Activated T-helper 2 cell treated with anti-CD3 and anti-CD28 coated beads, Interferon-gamma antibody, Interleukin-2, Interleukin-4, amounts not matched to agents 10 μg/mL and 5 μg/mL and 100 μg/mL, durations not matched to agents 14 hours and 24 hours and 36 hours (primary cell): ENCODE results near the gene MKNK1. TPM values are rescaled to one million over a fixed set of nuclear protein-coding genes. Genes with fewer than 3 reads are reported as not detected.

Experiments
- DNase-seq: peaks from one replicate; pipeline ENCODE4 v3.0.0; 2021; ENCODE audit warnings: low spot score
- H3K27ac Mint-ChIP-seq: one replicate; pipeline ENCODE4 v1.8.0; 2021; ENCODE audit warnings: mixed read lengths
- H3K27me3 Mint-ChIP-seq: one replicate; pipeline ENCODE4 v1.8.0; 2021; ENCODE audit warnings: low read depth, mixed read lengths
- H3K36me3 Mint-ChIP-seq: one replicate; pipeline ENCODE4 v1.8.0; 2021; ENCODE audit warnings: low read depth, mixed read lengths
- H3K4me1 Mint-ChIP-seq: one replicate; pipeline ENCODE4 v1.8.0; 2021; ENCODE audit warnings: low read depth, mixed read lengths
- H3K4me3 Mint-ChIP-seq: one replicate; pipeline ENCODE4 v1.8.0; 2021; ENCODE audit warnings: low read depth, mild to moderate bottlenecking, moderate library complexity, mixed read lengths
- H3K9me3 Mint-ChIP-seq: one replicate; pipeline ENCODE4 v1.8.0; 2021; ENCODE audit warnings: mixed read lengths
- intact Hi-C: fragments of 100-400 bp; cut with micrococcal nuclease; formaldehyde crosslinking; loops from one replicate; pipeline ENCODE4 v1.15.1; 2023
- total RNA-seq: library from RNA; stranded (reverse); gene quantifications from 2 replicates; pipeline ENCODE4 v1.2.3, GENCODE V29; 2022

Gene MKNK1
- total RNA-seq, 1 donor from 2014 or later: 45.2 TPM

DNA sequence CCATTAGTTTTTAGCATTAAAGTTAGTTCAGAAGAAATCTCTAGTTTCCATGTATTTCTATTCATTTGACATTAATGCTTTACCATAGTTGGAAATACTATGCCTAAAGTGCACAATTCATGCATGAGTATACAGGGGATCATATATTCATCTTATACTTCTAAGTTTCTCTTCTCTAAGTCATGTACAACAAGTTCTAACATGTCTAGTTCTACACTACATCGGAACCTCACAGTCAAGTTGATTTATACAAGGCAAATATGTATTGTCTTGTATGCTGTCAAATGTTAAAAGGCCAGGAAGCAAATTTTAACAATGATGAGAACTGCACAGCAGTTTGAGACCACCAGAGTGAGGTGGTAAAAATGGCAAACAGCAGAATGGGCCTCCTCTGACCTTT lies 35.5 kb upstream of the MKNK1 start:
- H3K4me1 Mint-ChIP-seq: peaks cover 11% of the 10 kb centered on the region
- no peak overlapping the region for H3K27ac Mint-ChIP-seq
- no peak for DNase-seq
- intact Hi-C loops: no loop called here
- no peak overlapping the region for H3K4me3 Mint-ChIP-seq
- no peaks in the 10 kb centered on the region for H3K9me3 Mint-ChIP-seq
- H3K27me3 Mint-ChIP-seq: no peaks in the 10 kb centered on the region
- peaks cover 41% of the 10 kb centered on the region for H3K36me3 Mint-ChIP-seq

DNA sequence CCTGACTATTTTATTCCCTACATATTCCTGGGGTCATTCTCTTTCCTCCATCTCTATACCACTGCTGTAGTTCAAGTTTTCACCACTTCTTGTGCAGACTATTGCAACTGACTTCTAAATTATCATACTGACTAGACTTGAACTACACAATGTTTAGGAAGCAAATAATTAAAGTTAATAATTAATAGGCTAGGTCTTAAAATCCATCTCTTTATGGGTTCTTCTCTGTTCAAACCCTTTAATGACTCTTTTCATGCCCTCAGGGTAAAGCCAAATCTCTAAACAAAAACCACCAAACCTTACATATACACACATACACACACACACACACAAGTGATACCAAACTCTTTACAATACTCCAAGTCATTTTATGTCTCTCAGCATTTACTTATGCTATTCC lies 34.9 kb upstream of the MKNK1 start:
- no peaks in the 10 kb centered on the region for H3K27me3 Mint-ChIP-seq
- no peak overlapping the region for H3K27ac Mint-ChIP-seq

DNA sequence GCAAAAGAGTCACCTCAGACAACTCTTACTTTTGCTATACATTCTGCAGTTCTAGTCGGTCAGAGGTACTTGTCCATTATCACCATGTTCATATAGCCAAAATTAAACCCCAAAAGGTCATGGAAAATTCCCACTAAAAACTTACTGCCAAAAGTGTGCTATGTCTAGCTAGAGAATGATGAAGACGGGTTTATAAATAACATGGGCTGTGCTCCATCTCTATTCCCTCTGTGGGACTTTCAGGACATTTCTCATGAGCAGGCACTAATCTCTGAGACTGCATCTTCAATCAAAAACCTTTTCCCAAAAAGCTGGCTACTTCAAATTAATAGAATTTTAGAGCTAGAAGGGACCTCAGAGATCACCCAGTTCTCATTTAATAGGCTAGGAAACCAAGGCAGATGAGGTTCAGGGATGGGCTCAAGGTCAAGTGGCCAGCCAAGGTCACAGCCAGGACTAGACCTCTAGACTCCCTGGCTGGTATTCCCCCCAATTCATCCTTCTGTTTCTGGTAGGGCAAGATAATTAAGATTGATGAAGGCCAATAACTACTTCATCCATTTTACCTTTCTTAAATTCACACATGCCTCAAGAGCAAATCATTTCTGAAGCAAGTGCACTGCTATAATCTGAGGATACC lies 33.5 kb upstream of the MKNK1 start:
- Mint-ChIP-seq H3K9me3 (no peaks in the 10 kb centered on the region), H3K27ac (no peak overlapping the region), H3K4me1 (peaks cover 11% of the 10 kb centered on the region), H3K4me3 (no peak overlapping the region), H3K36me3 (peaks cover 56% of the 10 kb centered on the region), H3K27me3 (no peaks in the 10 kb centered on the region)
- no peak for DNase-seq
- intact Hi-C loops: no loop called here

More for the DNA sequence above, 34.9 kb upstream of the MKNK1 start:
- H3K36me3 Mint-ChIP-seq: peaks cover 47% of the 10 kb centered on the region
- DNase-seq: no peak
- H3K4me3 Mint-ChIP-seq: no peak overlapping the region
- intact Hi-C loops: no loop called here
- no peaks in the 10 kb centered on the region for H3K9me3 Mint-ChIP-seq
- peaks cover 11% of the 10 kb centered on the region for H3K4me1 Mint-ChIP-seq

DNA sequence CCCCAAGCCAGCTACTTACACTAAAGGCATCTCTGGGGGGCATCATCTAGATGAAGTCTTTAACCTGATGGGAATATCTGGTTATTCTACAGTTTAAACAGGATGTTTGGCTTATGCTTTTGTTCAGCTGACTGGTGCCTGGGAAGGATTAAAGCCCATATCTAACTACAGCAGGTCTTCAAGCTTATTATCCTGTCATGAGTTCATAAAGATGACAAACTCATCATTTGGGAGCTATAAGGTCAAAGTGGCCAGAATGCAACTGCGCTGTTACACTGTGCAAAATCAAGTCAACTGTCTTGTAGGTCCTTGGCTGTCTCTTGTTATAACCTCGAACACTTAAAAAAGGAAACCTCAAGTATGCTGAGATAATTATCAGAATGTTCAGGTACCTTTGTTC lies 31.1 kb upstream of the MKNK1 start:
- intact Hi-C loops: no loop called here
- Mint-ChIP-seq H3K9me3 (no peaks in the 10 kb centered on the region), H3K4me1 (peaks cover 11% of the 10 kb centered on the region), H3K27me3 (no peaks in the 10 kb centered on the region), H3K27ac (no peak overlapping the region), H3K4me3 (no peak overlapping the region), H3K36me3 (peaks cover 52% of the 10 kb centered on the region)
- DNase-seq: no peak

DNA sequence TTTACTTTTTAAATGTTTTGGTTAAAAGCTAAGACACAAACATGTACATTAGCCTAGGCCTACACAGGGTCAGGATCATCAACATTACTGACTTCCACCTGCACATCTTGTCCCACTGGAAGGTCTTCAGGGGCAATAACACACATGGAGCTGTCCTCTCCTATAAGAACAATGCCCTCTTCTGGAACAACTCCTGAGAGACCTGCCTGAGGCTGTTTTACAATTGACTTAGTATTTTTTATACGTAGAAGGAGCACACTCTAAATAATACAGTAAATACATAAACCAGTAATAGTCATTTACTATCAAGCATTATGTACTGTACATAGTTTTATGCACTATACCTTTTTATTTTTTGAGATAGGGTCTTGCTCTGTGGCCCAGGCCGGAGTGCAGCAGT lies 26.7 kb upstream of the MKNK1 start:
- intact Hi-C loops: no loop called here
- peaks cover 7% of the 10 kb centered on the region for H3K4me1 Mint-ChIP-seq
- H3K27ac Mint-ChIP-seq: no peak overlapping the region

DNA sequence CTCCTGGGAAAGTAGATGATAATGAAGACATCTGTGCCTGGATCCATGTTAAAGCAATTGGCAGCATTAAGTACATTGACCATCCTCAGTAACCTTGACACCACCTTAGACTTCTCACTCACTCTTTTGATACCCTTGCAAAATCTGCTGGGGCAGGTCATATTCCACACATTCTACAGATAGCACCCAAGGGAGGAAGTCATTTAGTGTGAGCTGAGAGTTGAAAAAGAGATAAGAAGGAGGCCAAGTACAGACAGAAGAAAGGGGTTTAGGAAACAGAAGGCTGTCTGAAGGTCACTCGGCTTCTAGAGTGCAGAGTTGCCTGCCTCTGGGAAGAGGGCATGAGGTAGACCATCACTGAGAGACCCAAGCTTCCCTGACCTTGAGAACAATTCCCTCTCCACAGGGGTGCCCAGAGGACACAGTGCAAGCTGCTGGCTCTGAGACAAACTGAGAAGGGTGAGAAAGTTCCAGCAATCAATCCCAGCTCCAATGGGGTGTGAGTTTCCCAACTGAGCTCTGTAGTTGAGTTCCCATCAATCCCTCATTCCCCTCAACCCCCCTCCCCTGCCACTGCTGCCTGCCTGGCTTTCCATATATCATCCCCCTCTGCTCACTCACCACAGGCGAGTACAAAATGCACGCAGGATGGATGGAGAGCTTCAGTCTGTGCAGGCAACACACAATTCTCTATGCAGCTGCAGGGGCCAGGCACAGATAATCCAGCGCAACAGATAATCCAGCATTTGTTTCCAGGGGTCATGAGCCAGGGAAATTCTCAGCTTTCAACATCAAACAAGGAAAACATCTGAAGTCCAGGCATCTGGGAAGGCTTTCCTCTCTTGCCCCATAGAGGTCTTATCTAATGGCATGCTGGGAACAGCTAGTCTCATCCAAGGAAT lies 19.9 kb upstream of the MKNK1 start:
- Mint-ChIP-seq H3K27me3 (no peaks in the 10 kb centered on the region), H3K9me3 (no peaks in the 10 kb centered on the region), H3K4me3 (no peak overlapping the region), H3K27ac (no peak overlapping the region), H3K4me1 (peaks cover 21% of the 10 kb centered on the region), H3K36me3 (no peaks in the 10 kb centered on the region)
- DNase-seq: no peak
- intact Hi-C loops: no loop called here

More for the DNA sequence above, 26.7 kb upstream of the MKNK1 start:
- H3K9me3 Mint-ChIP-seq: no peaks in the 10 kb centered on the region
- peaks cover 41% of the 10 kb centered on the region for H3K36me3 Mint-ChIP-seq
- no peak overlapping the region for H3K4me3 Mint-ChIP-seq
- DNase-seq: no peak
- no peaks in the 10 kb centered on the region for H3K27me3 Mint-ChIP-seq

DNA sequence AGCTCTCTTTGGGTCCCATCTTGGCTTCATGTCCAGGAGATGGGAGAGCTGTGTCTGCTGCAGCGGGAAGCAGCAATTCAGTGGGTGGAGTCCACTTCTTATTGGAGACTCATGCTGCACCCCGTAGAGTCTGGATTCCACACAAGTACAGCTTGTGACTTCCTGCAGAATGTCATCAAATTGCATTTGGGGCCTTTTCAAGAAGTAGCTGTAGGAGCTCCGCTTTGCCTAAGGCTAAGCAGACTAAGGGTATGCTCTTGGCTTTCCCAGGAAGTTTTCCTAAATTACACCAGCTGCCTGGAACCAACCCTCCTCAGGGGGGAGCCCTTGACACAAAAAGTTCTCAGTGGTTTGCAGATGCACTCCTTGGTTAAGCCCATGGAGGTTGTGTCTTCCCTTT lies 18.3 kb upstream of the MKNK1 start:
- no peak for DNase-seq
- Mint-ChIP-seq H3K36me3 (no peaks in the 10 kb centered on the region), H3K4me3 (no peak overlapping the region), H3K4me1 (peaks cover 37% of the 10 kb centered on the region), H3K9me3 (no peaks in the 10 kb centered on the region), H3K27me3 (no peaks in the 10 kb centered on the region), H3K27ac (no peak overlapping the region)
- intact Hi-C loops: no loop called here

DNA sequence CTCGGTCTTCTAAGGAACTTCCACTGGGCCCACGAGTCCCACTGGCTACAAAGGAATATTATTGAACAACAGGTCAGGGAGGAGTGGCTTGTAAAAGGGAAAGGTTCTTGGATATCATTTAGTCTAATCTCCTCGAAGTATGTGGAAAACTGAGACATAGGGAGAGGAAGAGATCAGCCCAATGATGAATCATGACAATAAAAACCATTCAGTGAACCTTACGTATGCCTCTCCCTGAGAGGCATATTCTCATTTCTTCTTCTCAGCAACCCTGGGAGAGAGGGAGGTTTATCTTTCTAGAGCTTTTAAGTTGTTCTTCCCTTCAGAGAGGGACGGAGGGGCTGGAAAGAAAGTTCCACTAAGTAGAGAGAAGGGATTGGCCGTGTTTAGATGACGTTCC lies 17.9 kb upstream of the MKNK1 start:
- DNase-seq: no peak
- intact Hi-C loops: no loop called here
- H3K4me1 Mint-ChIP-seq: peaks cover 42% of the 10 kb centered on the region
- H3K4me3 Mint-ChIP-seq: no peak overlapping the region
- H3K9me3 Mint-ChIP-seq: no peaks in the 10 kb centered on the region
- H3K27ac Mint-ChIP-seq: no peak overlapping the region
- H3K27me3 Mint-ChIP-seq: no peaks in the 10 kb centered on the region
- no peaks in the 10 kb centered on the region for H3K36me3 Mint-ChIP-seq

DNA sequence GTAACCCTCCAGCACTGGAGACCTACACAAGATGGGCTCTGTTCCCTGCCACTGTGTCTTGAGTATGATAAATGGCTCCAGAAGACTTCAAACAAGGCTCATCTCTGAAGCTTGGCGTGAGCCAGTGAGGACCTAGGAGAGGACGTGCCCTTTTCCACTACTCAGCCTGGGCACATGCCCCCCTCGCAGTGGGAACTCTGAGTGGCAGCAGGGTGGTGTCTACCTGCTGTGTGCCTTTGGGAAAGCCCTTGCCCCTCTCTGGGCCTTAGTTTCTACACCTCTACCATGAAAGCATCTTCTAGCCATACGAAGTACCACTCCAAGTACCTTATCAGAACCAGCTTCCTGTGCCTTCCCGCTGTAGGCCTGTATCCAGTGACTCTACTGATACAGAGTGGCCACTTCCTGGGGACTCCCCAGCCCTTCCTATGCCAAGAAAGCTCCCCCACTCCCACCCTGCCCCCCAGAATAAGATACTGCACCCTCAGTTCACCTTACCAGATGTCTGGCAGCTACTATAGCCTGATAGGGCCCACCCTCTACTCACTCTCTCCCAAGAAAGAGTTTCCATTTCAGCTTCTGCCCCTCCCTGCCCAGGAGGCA lies 15.7 kb upstream of the MKNK1 start:
- Mint-ChIP-seq H3K27ac (peak overlapping the region; percentile 54), H3K4me3 (no peak overlapping the region), H3K9me3 (no peaks in the 10 kb centered on the region), H3K4me1 (peaks cover 58% of the 10 kb centered on the region), H3K36me3 (no peaks in the 10 kb centered on the region), H3K27me3 (no peaks in the 10 kb centered on the region)
- intact Hi-C loops: loop anchor here (5.0 kb wide), 3 partner anchors 33 to 98 kb away; partner anchors contain the start of genes ATPAF1 and EFCAB14
- no peak for DNase-seq

DNA sequence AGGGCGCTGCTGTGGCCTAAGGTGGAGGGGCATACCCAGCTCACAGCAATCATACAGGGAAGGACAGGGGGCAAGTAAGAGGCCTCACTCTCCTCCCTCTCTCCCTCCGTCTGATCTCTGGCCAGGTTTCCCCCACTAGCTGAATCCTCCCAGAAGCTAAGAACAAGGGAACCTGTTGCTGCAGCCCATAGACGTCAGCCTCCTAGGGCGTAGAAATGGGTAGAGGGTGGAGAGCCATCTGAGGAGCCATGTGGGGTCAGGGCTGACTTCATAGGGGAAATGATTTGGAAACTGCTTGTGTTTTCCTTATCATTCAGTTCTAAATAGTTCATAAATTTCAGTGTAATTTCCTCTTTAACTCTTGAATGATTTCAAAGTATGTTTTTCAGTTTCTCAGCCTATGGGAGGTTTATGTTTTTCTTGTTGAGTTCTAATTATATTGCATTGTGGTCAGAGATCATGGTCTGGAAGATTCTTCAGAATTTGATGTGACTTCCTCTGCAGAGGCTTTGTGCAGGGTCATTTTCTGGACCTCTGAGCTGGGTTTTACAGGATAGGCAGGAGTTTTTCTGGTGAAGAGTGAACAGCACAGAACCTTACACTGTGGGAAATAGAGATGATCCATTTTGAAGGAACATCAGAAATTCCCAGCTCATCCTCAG lies 14.8 kb upstream of the MKNK1 start:
- no peaks in the 10 kb centered on the region for H3K36me3 Mint-ChIP-seq
- intact Hi-C loops: loop anchor here (5.0 kb wide), 3 partner anchors 33 to 98 kb away; partner anchors contain the start of genes ATPAF1 and EFCAB14
- H3K9me3 Mint-ChIP-seq: no peaks in the 10 kb centered on the region
- peak overlapping the region; percentile 54 for H3K27ac Mint-ChIP-seq
- H3K4me3 Mint-ChIP-seq: peak overlapping the region; percentile 0
- DNase-seq: no peak
- H3K4me1 Mint-ChIP-seq: peaks cover 66% of the 10 kb centered on the region
- H3K27me3 Mint-ChIP-seq: no peaks in the 10 kb centered on the region

DNA sequence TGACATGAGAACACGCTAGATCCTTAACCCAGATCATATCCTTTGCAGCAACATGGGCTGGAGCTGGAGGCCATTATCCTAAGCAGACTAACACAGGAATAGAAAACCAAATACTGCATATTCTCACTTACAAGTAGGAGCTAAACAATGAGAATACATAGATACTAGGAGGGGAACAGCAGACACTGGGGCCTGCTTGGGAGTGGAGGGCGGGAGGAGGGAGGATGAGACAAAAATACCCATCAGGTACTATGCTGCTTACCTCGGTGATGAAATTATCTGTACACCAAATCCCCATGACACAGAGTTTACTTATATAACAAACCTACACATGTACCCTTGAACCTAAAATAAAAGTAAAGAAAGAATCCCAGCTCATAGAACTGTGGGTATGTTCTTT lies 13.8 kb upstream of the MKNK1 start:
- intact Hi-C loops: loop anchor here (5.0 kb wide), 3 partner anchors 34 to 99 kb away; partner anchors contain the start of genes ATPAF1 and EFCAB14
- DNase-seq: no peak
- H3K36me3 Mint-ChIP-seq: peaks cover 6% of the 10 kb centered on the region
- peak overlapping the region; percentile 87 for H3K4me3 Mint-ChIP-seq
- peak overlapping the region; percentile 92 for H3K27ac Mint-ChIP-seq
- H3K9me3 Mint-ChIP-seq: no peaks in the 10 kb centered on the region
- peaks cover 69% of the 10 kb centered on the region for H3K4me1 Mint-ChIP-seq
- H3K27me3 Mint-ChIP-seq: no peaks in the 10 kb centered on the region

DNA sequence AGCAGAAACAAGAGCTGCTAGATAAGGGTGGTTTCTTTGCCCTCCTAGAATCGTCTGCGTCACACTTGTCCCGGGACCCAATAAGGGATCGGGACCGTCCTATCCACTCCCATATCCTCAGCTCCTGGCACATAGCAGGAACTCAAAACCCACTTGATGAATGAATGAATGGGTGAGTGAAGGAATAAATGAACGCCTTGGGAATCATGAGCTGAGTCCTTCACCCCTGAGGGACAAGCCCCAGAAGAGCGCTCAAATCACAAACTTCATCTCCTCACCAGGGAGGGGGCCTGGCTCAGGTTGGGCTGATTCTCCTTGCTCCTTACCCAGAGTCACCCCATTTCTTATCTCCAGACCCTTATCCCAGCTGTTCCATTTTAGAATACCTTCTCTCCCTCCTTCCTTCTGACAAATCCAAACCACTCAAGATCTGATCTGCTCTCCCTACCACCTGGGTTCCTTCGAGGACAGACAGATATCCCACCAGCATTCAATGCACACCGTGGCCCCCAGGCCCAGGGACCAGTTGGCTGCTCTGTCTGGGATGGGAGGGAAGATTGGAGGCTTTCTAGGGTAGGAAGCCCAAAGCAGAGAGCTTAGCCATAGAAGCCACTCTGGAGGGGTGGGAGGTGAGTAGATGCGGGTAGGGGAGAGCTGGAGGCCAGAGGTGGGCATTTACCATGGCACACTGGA lies 13.2 kb upstream of the MKNK1 start:
- no peaks in the 10 kb centered on the region for H3K27me3 Mint-ChIP-seq
- H3K9me3 Mint-ChIP-seq: no peaks in the 10 kb centered on the region
- intact Hi-C loops: loop anchor here (5.0 kb wide), 3 partner anchors 35 to 100 kb away; partner anchors contain the start of genes ATPAF1 and EFCAB14
- no peak for DNase-seq
- peaks cover 9% of the 10 kb centered on the region for H3K36me3 Mint-ChIP-seq
- peak overlapping the region; percentile 92 for H3K27ac Mint-ChIP-seq
- peaks cover 70% of the 10 kb centered on the region for H3K4me1 Mint-ChIP-seq
- H3K4me3 Mint-ChIP-seq: peak overlapping the region; percentile 87
